Stimulated activated naive B cell treated with anti-CD40 and anti-IgM and Interleukin-4, amounts not matched to agents 10 μg/mL and 1 μg/mL and 100 μg/mL, for 72 hours (primary cell): ENCODE measurements around the gene KLF12.
A peak's percentile ranks its signal among the peaks of the same experiment; 100 is the strongest.

Source experiments
- ATAC-seq, 2 donors: fragments of 150-1000 bp; cut with Tn5 transposase; replicated peaks; 2 replicates each; pipeline ENCODE4 v1.10.0; 2021; ENCODE audit warnings: moderate library complexity in 1 of 2
- DNase-seq: peaks from one replicate; pipeline ENCODE4 v3.0.0; 2021
- H3K27ac Mint-ChIP-seq: one replicate; pipeline ENCODE4 v1.8.0; 2022; ENCODE audit warnings: mild to moderate bottlenecking, mixed read lengths
- H3K27me3 Mint-ChIP-seq, 2 donors: one replicate each; pipeline ENCODE4 v1.8.0; 2022; ENCODE audit warnings: mixed read lengths in 2 of 2
- H3K36me3 Mint-ChIP-seq, 2 donors: one replicate each; pipeline ENCODE4 v1.8.0; 2022; ENCODE audit warnings: mixed read lengths in 2 of 2, mild to moderate bottlenecking in 1 of 2
- H3K4me1 Mint-ChIP-seq, 2 donors: one replicate each; pipeline ENCODE4 v1.8.0; 2022; ENCODE audit warnings: mixed read lengths in 2 of 2, mild to moderate bottlenecking in 1 of 2
- H3K4me3 Mint-ChIP-seq, 2 donors: one replicate each; pipeline ENCODE4 v1.8.0; 2022; ENCODE audit warnings: mild to moderate bottlenecking in 2 of 2, mixed read lengths in 2 of 2, moderate library complexity in 1 of 2
- H3K9me3 Mint-ChIP-seq, 2 donors: one replicate each; pipeline ENCODE4 v1.8.0; 2022; ENCODE audit warnings: mixed read lengths in 2 of 2, mild to moderate bottlenecking in 1 of 2

The KLF12 gene

GRCh38 chr13:74151859-74152258 lies 17.7 kb upstream of the KLF12 start:
- H3K4me1 Mint-ChIP-seq: no peaks in the 10 kb centered on the region
- DNase-seq (no peak), ATAC-seq (no peak)
- H3K27ac Mint-ChIP-seq: no peak overlapping the region
- H3K4me3 Mint-ChIP-seq: no peak overlapping the region
- H3K36me3 Mint-ChIP-seq: peaks cover 0 to 3% of the 10 kb centered on the region in 2 donors
- H3K27me3 Mint-ChIP-seq: peaks cover 27 to 29% of the 10 kb centered on the region in 2 donors
- no peaks in the 10 kb centered on the region for H3K9me3 Mint-ChIP-seq

GRCh38 chr13:74148352-74148751 lies 14.1 kb upstream of the KLF12 start:
- no peak overlapping the region for H3K4me3 Mint-ChIP-seq
- ATAC-seq (no peak), DNase-seq (no peak)
- no peak overlapping the region for H3K27ac Mint-ChIP-seq
- no peaks in the 10 kb centered on the region for H3K9me3 Mint-ChIP-seq
- H3K4me1 Mint-ChIP-seq: no peaks in the 10 kb centered on the region
- peaks cover 10 to 12% of the 10 kb centered on the region in 2 donors for H3K27me3 Mint-ChIP-seq
- H3K36me3 Mint-ChIP-seq: peaks cover 0 to 3% of the 10 kb centered on the region in 2 donors

- Mint-ChIP-seq H3K9me3 (no peaks in the 10 kb centered on the region), H3K4me3 (no peak overlapping the region), H3K27me3 (peaks cover 10 to 12% of the 10 kb centered on the region in 2 donors), H3K36me3 (peaks cover 0 to 3% of the 10 kb centered on the region in 2 donors), H3K27ac (no peak overlapping the region), H3K4me1 (no peaks in the 10 kb centered on the region)
- DNase-seq (no peak), ATAC-seq (no peak)
These were observed 11.2 kb upstream of the KLF12 start for GRCh38 chr13:74145249-74145975.

- ATAC-seq (no peak), DNase-seq (no peak)
- Mint-ChIP-seq H3K27me3 (peaks cover 4 to 6% of the 10 kb centered on the region in 2 donors), H3K9me3 (no peaks in the 10 kb centered on the region), H3K4me3 (no peak overlapping the region), H3K4me1 (no peaks in the 10 kb centered on the region), H3K27ac (no peak overlapping the region), H3K36me3 (peaks cover 0 to 3% of the 10 kb centered on the region in 2 donors)
These were observed 10.1 kb upstream of the KLF12 start for GRCh38 chr13:74144269-74144668.

- Mint-ChIP-seq H3K4me1 (no peaks in the 10 kb centered on the region), H3K36me3 (no peaks in the 10 kb centered on the region), H3K27ac (no peak overlapping the region), H3K27me3 (no peaks in the 10 kb centered on the region), H3K9me3 (no peaks in the 10 kb centered on the region), H3K4me3 (no peak overlapping the region)
- no peak for DNase-seq
- ATAC-seq: no peak
These were observed 8.1 kb upstream of the KLF12 start for GRCh38 chr13:74142257-74142656.

GRCh38 chr13:74138241-74138640 lies 4.0 kb upstream of the KLF12 start:
- ATAC-seq: no peak
- no peak overlapping the region for H3K4me3 Mint-ChIP-seq

GRCh38 chr13:74136084-74136658 lies 2.0 kb upstream of the KLF12 start:
- ATAC-seq: no peak
- no peak overlapping the region for H3K4me3 Mint-ChIP-seq
- peak; percentile 15 for DNase-seq
- no peak overlapping the region for H3K27ac Mint-ChIP-seq
- H3K27me3 Mint-ChIP-seq: no peaks in the 10 kb centered on the region
- H3K4me1 Mint-ChIP-seq: peaks cover 6 to 11% of the 10 kb centered on the region in 2 donors
- no peaks in the 10 kb centered on the region for H3K9me3 Mint-ChIP-seq
- H3K36me3 Mint-ChIP-seq: peaks cover 0 to 6% of the 10 kb centered on the region in 2 donors

More at GRCh38 chr13:74138241-74138640, 4.0 kb upstream of the KLF12 start:
- no peak overlapping the region for H3K27ac Mint-ChIP-seq
- no peaks in the 10 kb centered on the region for H3K27me3 Mint-ChIP-seq
- H3K9me3 Mint-ChIP-seq: no peaks in the 10 kb centered on the region
- no peaks in the 10 kb centered on the region for H3K4me1 Mint-ChIP-seq
- DNase-seq: no peak
- H3K36me3 Mint-ChIP-seq: peaks cover 0 to 6% of the 10 kb centered on the region in 2 donors

- peaks cover 0 to 6% of the 10 kb centered on the region in 2 donors for H3K36me3 Mint-ChIP-seq
- H3K9me3 Mint-ChIP-seq: no peaks in the 10 kb centered on the region
- DNase-seq (peak; percentile 72), ATAC-seq (peak; percentile 31 to 42)
- peaks cover 6 to 11% of the 10 kb centered on the region in 2 donors for H3K4me1 Mint-ChIP-seq
- H3K27ac Mint-ChIP-seq: peak overlapping the region; percentile 95
- no peak overlapping the region for H3K4me3 Mint-ChIP-seq
- H3K27me3 Mint-ChIP-seq: no peaks in the 10 kb centered on the region
These were observed 1.3 kb upstream of the KLF12 start for GRCh38 chr13:74135326-74136083.

- H3K27me3 Mint-ChIP-seq: no peaks in the 10 kb centered on the region
- H3K4me3 Mint-ChIP-seq: no peak overlapping the region
- peaks cover 7 to 15% of the 10 kb centered on the region in 2 donors for H3K4me1 Mint-ChIP-seq
- peaks cover 0 to 6% of the 10 kb centered on the region in 2 donors for H3K36me3 Mint-ChIP-seq
- H3K9me3 Mint-ChIP-seq: no peaks in the 10 kb centered on the region
- peak overlapping the region; percentile 95 for H3K27ac Mint-ChIP-seq
- peak; percentile 69 for DNase-seq
- ATAC-seq: peak; percentile 34 to 37
These were observed 647 bp upstream of the KLF12 start for GRCh38 chr13:74134777-74135325.

- peak overlapping the region in 1 of 2 donors; percentile 99 for H3K4me3 Mint-ChIP-seq
- H3K9me3 Mint-ChIP-seq: no peaks in the 10 kb centered on the region
- ATAC-seq (peak; percentile 72 to 74), DNase-seq (peak; percentile 89)
- H3K27me3 Mint-ChIP-seq: no peaks in the 10 kb centered on the region
- peaks cover 0 to 6% of the 10 kb centered on the region in 2 donors for H3K36me3 Mint-ChIP-seq
- peak overlapping the region; percentile 99 for H3K27ac Mint-ChIP-seq
- peaks cover 10 to 22% of the 10 kb centered on the region in 2 donors for H3K4me1 Mint-ChIP-seq
These were observed 475 bp downstream of the KLF12 start for GRCh38 chr13:74133657-74134201.

GRCh38 chr13:74132776-74133656 lies 1.2 kb downstream of the KLF12 start:
- DNase-seq: peak; percentile 12
- Mint-ChIP-seq H3K4me3 (peak overlapping the region in 1 of 2 donors; percentile 99), H3K4me1 (peaks cover 15 to 28% of the 10 kb centered on the region in 2 donors), H3K27ac (peak overlapping the region; percentile 99), H3K27me3 (no peaks in the 10 kb centered on the region), H3K36me3 (peaks cover 0 to 6% of the 10 kb centered on the region in 2 donors), H3K9me3 (no peaks in the 10 kb centered on the region)
- peak in 1 of 2 donors; percentile 5 for ATAC-seq

GRCh38 chr13:74132152-74132775 lies 1.9 kb downstream of the KLF12 start:
- no peak for ATAC-seq
- no peaks in the 10 kb centered on the region for H3K27me3 Mint-ChIP-seq
- peaks cover 17 to 30% of the 10 kb centered on the region in 2 donors for H3K4me1 Mint-ChIP-seq
- H3K27ac Mint-ChIP-seq: no peak overlapping the region
- H3K4me3 Mint-ChIP-seq: peak overlapping the region in 1 of 2 donors; percentile 99
- no peak for DNase-seq
- H3K9me3 Mint-ChIP-seq: no peaks in the 10 kb centered on the region
- peaks cover 0 to 6% of the 10 kb centered on the region in 2 donors for H3K36me3 Mint-ChIP-seq

- Mint-ChIP-seq H3K27ac (no peak overlapping the region), H3K4me1 (peaks cover 22 to 36% of the 10 kb centered on the region in 2 donors), H3K4me3 (no peak overlapping the region), H3K9me3 (no peaks in the 10 kb centered on the region), H3K27me3 (no peaks in the 10 kb centered on the region), H3K36me3 (peaks cover 0 to 6% of the 10 kb centered on the region in 2 donors)
- ATAC-seq (no peak), DNase-seq (no peak)
These were observed 3.0 kb downstream of the KLF12 start for GRCh38 chr13:74131227-74131626.
